GM21360 (cell line): ENCODE data around the gene TRAPPC12.
"Not testable (repeated sequence)": the region's sequence is repeated elsewhere in the genome, so short reads cannot be mapped to it uniquely, and the experiment has no call there.

Experiments
- ATAC-seq: cut with Tn5 transposase; IDR thresholded peaks from one replicate; pipeline ENCODE4 v1.9.1; 2021; ENCODE audit warnings: mild to moderate bottlenecking, moderate library complexity; ENCODE audit not compliant: unreplicated experiment

Gene TRAPPC12

DNA sequence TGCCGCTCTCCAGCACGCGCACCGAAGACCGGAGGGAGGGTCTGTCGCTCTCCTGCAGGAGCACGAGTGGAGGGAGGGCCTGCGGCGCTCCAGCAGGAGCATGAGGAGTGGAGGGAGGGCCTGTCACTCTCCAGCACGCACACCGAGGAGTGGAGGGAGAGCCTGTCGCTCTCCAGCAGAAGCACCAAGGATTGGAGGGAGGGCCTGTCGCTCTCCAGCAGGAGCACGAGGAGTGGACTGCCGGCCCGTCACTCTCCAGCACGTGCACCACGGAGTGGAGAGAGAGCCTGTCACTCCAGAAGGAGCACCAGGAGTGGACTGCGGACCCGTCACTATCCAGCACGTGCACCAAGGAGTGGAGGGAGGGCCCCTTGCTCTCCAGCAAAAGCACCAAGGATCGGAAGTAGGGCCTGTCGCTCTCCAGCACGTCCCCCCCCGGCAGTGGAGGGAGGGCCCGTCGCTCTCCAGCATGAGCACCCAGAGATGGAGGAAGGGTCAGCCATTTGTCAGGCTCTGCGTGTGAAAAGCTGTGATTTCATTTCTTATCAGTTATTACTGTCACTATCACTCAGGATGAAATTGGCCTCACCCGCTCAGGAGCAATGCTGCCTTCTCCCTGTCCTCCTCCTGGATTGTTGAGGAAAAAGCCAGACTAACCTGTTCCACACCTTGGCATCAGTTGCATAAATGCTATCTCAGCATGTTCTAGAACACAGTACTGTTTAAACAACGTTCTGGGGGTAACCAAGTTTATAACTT lies 103.9 kb downstream of the TRAPPC12 start:
- no peak for ATAC-seq

DNA sequence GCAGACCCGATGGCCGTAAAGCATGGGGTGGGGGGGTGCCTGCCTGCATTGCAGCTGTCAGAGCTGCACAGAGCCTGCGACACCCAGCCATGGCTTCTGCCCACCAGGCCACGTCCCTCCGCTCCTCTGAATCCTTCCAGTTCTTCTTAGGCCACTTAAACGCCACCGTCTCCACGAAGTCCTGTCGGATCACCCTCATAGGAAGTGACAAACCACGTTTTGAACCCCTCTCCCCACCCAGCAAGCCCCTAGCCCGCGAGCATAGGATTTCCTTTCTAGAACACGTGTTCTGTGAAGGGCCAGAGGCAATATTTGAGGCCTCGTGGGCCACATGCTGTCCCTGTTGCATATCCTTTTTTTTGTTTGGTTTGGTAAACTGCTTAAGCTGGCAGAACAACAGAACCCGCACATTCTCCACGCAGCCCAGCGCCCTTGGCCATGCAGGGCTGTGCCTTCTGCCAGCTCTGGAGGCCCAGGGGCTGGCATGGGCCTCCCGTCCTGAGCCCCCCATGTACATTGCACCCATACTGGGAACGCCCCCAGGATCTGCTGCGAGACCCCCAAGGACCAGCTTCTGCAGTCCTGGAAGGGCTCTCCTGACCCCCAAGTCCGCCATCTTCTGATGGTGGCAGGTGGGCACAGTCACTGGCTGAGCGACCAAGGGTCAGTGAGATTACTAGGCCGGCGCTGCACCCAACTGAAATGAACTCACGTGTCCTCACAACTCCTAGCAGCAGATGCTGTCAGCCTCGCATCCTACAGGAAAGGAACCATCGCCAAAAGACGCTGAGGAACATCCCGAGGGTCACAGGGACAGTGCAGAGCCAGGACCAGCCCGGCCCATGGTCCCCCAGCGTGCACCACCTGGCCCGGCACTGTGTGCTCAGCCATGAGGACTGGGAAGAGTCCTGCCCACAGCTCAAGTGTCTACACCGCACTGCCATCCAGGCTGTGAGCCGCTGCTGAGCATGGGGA lies 104.8 kb downstream of the TRAPPC12 start:
- ATAC-seq = no peak

DNA sequence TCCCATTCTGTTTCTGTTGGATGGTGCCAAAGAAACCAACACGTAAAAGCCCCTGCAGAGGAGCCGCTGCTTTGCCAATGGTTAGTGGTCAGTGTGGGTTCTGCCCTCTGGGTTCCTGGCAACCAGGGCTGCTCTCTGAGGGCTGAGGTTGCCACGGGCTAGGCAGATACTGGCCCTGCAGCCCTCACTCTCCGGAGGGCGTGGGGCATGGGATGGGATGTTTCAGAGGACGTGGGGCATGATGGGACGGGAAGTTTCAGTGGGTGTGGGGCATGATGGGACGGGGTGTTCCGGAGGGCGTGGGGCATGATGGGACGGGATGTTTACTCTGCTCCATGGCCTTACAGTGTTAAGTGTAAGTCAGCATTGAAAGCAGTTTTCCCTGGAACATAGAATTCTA lies 105.7 kb downstream of the TRAPPC12 start:
- no peak for ATAC-seq

DNA sequence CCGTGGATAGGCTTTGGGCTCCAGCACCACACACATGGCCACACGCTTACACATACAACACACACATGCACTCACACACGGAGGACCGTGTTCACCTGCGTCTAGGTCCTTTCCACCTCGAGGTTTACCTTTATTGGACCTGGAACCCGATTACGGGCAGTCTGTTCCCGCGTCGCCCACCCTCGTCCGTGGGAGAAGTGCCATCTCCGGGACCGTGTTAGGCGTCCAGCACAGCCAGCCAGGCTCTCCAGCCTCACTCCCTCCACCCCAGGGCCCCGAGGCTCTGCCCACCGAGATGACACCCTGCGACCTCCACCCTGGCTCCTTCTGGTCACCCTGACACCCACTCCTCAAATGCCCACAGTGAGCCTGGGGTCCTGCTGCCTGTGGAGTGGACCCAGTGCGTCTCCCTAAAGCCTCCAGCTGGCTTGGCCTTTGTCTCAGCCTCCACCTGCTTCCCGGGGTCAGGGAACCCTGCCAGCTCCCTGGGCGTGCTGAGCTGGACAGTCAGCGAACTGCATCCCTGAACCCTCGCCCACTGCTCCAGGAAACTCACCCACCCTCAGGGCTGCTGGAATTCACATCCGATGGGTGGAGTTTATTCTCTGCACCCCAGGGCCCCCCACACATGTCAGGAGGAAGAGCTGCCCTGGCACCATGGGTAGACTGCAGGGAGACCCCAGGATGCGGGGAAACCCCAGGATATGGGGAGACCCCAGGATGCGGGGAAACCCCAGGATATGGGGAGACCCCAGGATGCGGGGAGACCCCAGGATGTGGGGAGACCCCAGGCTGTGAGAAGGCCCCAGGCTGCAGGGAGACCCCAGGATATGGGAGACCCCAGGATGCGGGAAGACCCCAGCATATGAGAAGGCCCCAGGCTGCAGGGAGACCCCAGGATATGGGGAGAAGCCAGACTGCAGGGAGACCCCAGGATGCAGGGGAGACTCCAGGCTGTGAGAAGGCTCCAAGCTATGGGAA lies 106.8 kb downstream of the TRAPPC12 start:
- ATAC-seq = no peak

DNA sequence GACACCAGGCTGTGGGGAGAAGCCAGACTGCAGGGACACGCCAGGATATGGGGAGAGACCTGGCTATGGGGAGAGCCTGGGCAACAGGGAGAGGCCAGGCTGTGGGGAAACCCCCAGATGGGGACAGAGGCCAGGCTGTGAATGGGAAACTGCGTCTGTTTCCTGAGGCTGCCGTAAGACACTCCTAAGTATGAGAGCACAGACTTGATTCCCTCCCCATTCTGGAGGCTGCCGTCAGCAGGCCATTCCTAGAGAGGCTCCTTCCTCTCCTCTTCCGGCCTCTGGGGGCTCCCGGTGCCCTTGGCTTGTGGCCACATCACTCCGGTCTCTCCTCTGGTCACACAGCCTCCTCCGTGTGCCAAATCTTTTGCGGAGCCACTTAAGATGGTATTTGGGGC lies 107.5 kb downstream of the TRAPPC12 start:
- no peak for ATAC-seq

DNA sequence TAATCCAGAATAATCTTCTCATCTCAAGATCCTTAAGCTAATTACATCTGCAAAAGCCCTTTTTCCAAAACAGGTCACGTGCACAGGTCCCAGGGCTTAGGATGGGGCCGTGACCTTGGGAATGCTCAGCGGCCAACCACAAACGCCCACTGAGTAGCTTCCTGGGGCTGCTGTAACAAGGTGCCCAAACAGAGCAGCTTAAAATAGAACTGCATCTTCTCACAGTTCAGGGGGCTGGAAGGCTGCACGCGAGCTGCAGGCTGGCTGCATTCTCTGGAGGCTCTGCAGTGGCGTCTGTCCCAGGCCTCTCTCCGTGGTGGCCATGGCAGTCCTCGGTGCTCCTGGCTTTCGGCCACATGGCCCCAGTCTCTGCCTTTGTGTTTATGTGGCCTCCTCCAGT lies 107.9 kb downstream of the TRAPPC12 start:
- no peak for ATAC-seq

DNA sequence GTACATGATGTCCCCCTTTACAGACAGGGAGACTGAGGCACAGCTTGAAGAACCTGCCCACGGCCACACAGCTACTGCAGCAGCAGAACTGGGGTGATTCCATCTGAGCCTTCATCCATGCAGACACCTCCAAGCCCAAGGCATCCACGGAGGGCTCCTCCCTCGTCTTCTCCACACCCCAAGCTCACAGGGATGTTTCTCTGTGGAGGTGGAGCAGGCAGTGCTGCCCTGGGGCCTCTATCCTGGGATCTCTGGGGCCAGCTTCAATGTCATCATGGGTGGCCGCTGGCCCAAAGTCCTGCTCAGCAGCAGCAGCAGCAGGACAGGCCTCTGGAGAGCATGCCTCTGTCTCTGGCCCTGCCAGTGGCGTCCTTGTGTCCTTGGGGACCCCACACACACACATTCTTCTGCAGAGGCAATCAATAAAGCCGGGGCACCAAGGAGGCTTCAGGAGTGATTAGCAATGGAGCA lies 108.6 kb downstream of the TRAPPC12 start:
- no peak for ATAC-seq

DNA sequence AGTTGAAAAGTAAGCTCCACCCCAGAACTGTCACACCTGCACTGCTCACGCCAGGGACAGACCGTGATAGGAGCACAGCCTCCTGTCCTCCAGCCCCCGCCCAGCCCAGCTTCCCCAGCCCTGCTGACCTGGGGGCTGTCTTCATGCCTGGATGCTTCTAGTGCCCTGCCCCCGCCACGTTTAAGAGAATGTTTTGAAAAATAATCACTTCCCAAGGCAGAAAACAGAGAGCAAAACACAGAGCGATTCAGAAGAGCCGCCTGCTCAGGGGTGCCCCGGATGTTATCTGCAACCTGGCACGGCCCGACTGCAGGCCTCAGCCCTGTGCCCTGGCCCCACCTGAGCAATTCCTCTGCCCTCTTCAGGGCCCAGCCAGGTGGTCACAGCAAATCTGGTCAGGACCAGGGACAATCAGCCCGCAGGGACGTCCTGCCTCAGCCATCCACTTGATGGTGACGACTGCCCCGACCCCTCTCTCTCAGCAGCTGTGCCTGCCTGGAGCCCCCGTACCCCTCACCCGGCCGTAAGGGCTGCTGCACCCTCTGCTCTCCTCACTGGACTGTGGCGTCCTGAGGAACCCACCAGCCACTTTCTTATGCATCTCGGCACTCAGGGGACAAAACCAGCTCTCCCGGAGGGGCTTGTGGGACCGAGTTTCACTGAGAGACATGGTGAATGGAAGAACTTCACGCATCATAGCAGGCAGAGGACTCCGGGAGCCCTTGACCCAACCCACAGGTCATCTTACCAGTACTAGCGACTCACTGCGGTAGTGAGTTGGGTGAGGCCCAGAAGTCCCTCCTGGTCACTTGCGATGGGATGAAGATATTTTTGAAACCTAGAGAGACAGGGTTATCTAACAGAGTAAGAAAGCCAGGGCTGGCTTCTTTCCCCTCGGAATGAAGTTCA lies 109.6 kb downstream of the TRAPPC12 start:
- ATAC-seq = no peak

DNA sequence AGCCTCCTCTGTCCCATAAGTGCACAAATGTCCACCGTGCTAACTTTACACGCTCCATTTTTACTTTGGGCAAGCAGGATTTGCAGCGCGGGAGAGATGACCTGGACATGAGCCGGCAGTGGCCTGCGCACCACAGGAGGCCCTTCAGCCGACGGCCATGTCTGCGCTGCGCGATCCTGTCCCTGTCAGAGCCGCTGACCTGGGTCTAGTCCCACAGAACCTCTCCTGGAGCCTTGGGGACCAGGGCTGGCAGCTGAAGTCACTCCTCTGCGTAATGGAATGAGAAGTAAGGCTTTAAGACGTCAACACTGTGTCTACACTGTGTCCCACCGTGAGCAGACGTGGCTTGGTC lies 110.2 kb downstream of the TRAPPC12 start:
- ATAC-seq = no peak

DNA sequence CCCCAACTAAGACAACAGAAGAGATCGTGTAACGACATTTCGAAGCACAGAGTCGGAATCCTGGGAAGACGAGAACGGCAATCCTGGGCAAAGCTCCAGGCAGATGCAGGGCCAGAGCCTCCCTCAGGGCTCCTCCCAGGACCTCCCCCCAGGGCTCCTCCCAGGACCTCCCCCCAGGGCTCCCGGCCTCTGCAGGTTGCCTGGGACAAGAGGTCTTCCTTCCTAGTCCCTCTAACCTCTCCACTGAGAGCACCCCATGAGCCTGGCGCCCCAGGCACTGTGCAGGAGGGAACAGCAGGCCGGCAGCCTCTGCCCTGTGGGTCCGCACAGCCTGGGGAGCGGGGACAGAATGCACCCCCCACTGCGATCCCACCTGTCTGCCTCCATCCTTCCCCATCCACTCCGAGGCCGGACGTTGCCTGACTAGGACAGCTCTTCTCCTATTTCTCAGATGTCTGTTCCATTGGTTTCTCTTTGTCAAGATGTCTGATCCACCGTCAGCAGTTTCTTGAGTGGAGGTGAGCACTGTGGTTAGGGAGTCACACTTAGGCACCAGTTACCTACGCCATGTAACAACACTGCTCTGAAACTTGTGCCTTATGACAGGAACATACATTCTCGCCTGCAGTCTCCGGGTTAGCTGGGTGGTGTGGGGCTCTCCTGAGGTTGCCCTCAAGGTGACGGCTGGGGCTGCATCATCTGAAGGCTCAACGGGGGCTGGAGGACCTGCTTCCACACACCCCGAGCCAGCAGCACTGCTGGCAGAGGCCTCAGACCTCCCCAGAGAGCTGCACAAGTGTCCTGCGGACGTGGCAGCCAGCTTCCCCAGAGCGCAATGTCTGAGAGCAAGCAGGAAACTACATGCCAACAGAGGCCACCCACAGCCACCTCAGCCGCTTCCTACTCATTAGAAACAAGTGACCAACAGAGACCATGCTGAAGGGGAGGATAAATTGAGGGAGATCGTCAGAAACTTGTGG lies 111.0 kb downstream of the TRAPPC12 start:
- no peak for ATAC-seq

DNA sequence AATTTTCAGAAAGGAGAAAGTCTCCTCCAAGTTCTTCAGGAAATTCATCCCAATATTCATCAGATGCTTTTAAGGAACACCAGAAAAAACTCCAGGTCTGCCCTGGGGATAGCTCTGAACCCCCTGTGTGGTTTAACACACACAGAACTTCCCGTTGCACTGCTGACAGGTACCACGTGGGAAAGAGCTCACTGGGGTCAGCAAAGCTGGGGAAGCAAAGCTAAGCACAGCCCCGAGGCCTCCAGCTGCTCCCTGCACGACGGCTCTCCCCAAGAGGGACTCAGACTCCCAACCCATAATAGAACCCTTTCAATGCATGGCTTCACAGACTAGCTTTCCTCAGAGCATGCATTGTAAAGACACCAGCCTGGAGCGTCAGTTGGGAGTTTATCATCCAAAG lies 111.8 kb downstream of the TRAPPC12 start:
- no peak for ATAC-seq

DNA sequence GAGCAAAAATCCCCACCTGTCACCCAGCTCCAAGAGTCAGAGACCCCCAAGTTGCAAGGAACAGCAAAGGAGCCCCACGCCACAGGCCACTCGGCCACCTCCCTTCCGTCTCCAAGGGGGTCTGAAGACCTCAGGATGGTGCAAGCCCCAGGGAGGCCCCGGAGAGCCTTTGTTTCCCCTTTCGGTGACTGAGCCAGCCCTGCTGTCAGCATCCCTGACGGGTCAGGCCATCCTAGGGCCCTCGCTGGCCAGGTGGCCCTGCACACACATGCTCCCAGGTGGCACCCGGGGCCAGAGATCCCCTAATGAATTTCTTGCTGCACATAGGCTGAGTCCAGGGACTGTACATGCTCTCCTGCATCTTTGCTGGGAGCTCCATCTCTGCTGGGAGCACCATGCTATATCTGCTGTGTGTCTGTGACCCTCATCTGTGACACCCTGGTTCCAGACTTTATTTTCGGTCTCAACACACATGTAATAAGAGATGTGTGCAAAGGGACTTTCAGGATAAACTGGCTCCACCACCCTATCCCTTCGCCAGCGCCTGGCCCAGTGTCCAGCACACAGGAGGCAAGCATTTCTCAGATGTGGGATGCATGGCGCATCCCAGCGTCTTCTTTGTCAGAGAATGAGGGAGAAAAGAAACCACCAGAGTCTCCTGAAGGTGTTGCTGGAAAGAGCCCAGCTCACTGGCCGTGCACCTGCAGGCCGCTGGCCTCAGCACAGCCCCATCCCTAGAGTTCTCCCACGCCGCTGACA lies 112.4 kb downstream of the TRAPPC12 start:
- ATAC-seq = no peak

DNA sequence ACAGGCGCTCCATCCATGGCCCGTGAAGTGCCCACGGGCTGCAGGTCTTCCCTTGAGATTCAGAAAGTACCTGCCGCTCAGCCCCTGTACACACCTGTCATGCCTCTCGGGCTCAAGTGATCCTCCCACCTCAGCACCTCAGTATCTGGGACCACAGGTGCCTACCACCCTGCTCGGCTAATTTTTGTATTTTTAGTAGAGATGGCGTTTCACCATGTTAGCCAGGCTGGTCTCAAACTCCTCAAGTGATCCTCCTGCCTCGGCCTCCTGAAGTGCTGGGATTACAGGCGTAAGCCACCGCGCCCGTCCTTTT lies 112.9 kb downstream of the TRAPPC12 start:
- not testable (repeated sequence) for ATAC-seq

DNA sequence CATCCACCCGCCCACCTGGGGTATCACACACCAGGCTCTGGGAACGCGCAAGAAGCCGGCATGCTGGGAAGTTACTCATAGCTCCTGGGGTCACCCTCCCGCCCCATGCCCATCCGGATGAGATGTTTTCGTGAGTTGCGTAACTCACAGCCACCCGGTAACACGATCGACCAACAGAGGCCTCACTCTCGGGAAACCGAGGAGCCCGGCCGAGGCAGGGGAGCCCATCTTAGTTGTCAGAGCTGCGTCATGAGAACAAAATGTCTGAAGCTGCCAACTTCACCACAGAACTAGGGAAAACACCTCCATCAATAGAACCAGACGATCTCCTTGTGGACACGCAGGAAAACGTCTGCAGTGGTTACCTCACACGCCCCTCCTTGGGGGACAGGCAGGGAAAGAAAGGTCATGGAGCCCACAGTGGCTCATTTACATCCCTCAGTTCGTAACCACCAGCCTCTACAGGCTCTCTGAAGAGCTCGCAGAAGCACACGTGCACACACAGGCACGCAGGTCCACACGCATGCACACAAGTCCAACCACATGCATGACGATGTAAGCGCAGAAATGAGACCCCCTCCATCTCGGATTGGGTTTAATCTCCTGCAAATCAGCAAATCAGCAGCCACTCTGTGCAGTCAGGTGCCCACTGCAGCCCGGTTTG lies 113.6 kb downstream of the TRAPPC12 start:
- no peak for ATAC-seq

DNA sequence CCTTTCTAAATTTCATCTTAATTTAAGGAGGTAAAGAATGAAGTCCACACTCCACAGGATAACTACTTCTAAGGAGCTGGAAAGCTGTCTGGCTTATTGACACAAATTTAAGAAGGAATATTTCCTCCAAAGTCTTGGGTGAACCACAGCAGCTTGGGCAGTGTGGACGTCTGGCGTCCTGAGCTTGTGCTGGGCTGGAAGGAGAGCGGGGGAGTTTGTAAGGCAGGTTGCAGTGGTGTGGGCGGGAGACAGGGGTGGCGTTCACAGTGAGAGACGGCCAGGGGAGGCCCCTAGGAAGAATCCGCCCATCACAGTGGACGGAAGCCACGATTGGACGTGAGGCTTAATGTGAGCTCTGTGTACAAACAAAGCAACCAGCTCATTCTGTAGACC lies 114.1 kb downstream of the TRAPPC12 start:
- no peak for ATAC-seq

DNA sequence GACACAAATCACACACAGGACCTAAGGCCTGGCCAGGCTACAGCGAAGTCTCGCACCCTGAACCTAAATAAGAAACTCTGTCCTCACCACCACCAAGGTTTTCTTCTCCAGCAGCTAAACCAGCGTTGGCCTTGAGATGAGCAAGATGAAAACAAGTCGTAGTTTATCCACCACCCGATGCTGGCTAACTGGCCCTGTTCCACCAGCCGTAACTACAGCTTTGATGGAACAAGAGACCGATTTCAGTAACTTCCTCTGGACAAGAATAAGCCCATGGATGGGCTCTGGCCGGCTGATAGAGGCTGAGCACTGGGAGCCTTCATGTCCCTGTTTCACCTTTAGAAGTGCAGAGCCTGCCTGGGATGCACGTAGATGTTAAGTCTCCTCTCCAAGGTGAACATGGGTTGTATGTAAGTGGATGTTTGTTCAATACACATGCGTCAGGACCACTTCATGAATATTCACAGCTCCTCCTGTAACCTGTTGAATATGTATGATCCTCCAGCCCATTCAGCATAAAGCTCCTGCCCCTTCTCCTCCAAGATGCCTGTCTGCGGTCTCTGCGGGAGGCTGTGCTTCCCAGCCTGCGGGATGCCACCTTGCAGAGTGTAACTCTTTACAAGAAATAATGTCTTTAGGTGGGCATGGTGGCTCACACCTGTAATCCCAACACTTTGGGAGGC lies 115.6 kb downstream of the TRAPPC12 start:
- no peak for ATAC-seq

DNA sequence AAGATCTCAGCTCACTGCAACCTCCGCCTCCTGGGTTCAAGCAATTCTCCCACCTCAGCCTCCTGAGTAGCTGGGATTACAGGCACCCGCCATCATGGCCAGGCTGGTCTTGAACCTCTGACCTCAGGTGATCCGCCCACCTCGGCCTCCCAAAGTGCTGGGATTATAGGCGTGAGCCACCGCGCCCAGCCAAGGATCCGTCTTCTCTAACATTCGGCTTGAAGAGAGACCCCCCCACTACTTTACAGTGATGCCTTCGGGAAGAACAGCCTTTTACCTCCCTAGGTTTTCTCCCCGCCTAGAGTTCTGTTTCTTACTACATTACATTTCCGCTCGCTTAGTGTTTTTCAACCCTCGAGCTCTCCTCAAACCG lies 117.2 kb downstream of the TRAPPC12 start:
- ATAC-seq = not testable (repeated sequence)
